GM21576 (cell line): ENCODE measurements around the gene MYO3B.
A peak's percentile ranks its signal among the peaks of the same experiment; 100 is the strongest.
"Not testable (repeated sequence)": the region's sequence is repeated elsewhere in the genome, so short reads cannot be mapped to it uniquely, and the experiment has no call there.

Source experiments
- ATAC-seq: cut with Tn5 transposase; IDR thresholded peaks from one replicate; pipeline ENCODE4 v1.9.1; 2021; ENCODE audit warnings: mild to moderate bottlenecking, moderate library complexity; ENCODE audit not compliant: unreplicated experiment

Gene MYO3B

GRCh38 chr2:170408461-170409163, 230.7 kb downstream of the MYO3B start:
- no peak for ATAC-seq

GRCh38 chr2:170409164-170409535, 231.2 kb downstream of the MYO3B start:
- no peak for ATAC-seq

GRCh38 chr2:170411660-170412059, 233.7 kb downstream of the MYO3B start:
- ATAC-seq: no peak

DNA sequence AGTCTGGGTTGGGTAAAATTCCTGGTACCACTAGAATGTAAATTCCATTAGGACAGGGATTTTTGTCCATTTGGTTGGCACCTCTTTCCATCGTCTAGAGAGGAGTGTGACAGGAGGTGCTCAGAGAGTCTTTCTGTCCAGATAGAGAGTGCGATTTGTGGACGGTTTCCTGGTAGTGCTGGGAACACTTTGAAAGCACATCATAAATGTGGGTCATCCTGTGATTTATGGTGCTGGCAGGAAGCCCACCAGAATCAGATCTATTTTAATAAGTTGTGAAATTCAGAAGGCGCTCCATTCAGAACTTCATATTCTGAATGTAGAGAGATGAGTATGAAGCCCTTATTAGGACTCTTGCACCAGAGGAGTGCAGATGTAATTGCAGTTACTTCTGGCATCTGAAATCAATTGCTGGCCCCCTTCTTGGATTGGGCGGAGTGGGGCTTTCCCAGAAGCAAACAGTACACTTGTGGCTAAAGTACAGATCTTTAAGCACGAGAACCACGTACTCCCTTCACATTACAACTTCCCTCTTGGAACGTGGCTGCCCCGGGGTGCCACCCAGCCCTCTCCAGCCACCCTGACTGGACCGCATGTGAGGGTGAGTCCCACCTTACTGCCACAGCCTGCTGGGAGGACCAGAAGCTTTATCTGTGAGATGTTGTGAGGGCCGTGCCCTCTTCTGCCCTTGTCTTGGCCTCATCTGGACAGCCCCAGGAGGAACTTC, 243.2 kb downstream of the MYO3B start:
- no peak for ATAC-seq

DNA sequence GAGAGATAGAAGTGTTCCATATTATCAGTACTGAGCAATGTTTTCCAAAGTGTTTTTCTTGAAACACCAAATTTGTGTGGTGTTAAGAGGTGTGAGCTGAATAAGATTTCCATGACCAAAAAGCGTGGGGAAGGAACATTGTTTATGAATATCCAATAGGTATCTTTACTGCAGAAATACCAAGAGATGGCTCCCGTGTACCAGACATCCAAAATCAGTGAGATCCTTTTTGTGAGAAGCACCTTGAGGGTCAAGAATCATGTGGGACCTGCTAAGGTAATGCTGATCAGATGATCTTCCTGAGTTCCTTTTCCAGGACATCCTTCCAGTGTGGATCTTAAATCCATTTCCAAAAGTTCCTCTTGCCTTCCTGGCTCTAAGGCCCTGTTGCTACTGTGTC, 246.0 kb downstream of the MYO3B start:
- no peak for ATAC-seq

DNA sequence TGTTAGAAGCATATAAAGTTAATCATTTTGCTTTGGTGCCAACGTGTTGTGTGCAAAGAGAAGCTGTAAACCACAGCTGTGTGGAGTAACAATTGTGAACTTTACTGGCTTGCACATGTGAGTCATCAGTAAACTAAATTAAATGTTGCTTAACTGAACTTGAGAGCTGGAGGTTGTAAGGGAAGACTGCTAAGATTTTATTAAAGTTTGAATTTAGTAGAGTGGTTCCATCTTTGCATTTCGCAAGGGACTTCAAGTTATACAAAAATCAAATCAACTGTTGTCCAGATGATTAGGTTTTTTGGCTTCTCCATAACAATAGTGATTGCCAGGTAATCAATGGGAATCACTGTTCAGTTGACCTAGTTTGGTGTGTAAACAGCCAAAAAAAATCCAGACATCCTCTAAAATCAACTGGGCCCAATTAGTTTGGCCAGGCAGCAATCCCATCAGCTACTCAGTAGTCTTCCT, 247.4 kb downstream of the MYO3B start:
- ATAC-seq: no peak

- ATAC-seq: no peak
These were observed 250.9 kb downstream of the MYO3B start for GRCh38 chr2:170428868-170429267.

- no peak for ATAC-seq
These were observed 254.9 kb downstream of the MYO3B start for GRCh38 chr2:170432823-170433222.

GRCh38 chr2:170433448-170433847, 255.5 kb downstream of the MYO3B start:
- ATAC-seq: no peak

DNA sequence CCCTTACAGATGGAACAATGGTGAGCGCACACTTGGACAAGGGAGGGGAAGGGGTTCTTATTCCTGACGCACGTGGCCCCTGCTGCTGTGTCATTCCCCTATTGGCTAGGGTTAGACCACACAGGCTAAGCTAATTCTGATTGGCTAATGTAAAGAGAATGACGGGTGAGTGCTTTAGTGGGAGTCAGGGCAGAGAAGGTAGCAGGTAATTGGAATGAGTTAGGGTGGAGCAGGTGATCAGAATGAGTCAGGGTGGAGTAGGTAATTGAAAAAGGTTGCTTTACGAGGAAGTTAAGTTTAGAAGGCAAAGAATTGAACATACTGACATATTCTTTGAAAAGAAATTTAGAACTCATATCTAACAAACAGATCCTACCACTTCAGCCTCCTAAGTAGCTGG, 256.4 kb downstream of the MYO3B start:
- ATAC-seq: not testable (repeated sequence)

- ATAC-seq: peak; percentile 53
These were observed 257.1 kb downstream of the MYO3B start for GRCh38 chr2:170434900-170435621.

DNA sequence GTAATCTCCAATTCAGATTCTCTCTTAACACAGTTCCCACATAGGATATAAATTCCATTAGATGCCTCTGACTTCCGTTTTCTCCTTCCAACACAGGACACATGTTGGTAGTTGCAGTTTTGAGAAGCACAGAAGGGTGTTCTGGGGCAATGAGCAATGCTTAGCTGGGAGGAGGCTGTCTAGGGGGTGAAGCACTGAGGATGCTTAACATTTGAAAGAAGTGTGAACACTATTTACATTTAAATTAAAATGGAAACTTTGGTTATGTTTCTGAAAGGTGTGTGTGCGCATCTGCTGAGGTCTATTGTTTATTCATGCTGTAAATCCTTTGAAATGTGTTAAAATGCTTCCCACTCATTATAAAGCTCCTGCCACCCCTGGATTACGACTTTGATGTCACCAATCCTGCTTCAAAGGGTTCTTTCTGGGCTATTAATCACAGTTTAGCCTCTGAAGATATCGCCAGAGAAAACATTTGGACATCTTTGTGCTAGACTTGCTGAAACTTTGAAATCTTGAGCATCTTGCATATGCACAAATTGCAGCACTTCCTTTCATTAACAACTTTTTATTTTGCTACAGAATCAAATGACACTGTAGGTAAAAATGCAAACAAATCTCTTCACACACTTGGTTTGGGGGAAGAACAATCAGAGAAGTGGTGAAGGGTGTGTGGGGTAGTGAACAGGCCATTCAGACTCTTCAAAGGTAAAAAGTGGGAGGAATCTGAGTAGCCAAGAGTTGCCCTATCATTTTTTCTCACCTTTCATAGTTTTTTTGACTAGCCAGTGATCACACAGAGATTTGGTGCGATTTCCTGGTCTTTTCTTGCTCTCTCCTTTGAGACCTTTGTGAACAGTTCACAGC, 258.4 kb downstream of the MYO3B start:
- ATAC-seq: no peak

DNA sequence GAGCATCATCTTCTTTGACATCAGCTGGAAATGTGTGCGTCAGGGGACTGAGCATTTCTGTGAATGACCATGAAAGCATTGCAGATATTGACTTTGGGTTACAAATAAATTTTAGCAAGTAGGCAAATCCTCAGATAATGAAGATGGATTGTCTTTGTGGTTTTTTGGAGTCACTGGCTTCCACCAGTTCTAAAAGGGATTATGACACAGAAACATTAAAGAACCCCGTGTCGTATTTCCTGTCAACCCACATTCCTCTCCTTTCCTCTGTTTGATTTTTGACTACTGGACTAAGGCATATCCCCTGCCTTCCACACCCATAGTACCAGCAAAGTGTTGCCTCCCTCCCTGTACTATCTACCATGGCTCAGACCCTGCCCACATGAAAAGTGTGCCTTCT, 268.1 kb downstream of the MYO3B start:
- ATAC-seq: no peak

DNA sequence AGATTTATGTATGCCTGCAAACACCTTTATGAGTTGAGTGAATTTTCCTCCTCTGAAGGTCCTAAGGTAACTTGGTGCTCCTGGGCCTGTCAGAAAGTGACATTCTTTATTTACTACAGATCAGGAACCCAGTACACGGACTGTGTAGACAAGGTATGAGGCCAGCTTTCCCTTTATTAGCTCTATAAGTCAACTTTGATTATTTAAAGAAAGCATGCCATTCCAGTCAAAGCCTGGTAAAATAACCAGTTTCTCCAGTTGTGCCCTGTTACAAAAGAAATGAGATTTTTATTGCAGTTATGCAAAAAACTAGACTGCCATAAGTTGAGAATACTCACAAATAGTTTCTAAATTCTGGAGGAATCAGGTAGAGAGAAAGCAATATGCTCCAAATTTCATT, 271.1 kb downstream of the MYO3B start:
- no peak for ATAC-seq

- ATAC-seq: no peak
These were observed 276.8 kb downstream of the MYO3B start for GRCh38 chr2:170454471-170455372.

DNA sequence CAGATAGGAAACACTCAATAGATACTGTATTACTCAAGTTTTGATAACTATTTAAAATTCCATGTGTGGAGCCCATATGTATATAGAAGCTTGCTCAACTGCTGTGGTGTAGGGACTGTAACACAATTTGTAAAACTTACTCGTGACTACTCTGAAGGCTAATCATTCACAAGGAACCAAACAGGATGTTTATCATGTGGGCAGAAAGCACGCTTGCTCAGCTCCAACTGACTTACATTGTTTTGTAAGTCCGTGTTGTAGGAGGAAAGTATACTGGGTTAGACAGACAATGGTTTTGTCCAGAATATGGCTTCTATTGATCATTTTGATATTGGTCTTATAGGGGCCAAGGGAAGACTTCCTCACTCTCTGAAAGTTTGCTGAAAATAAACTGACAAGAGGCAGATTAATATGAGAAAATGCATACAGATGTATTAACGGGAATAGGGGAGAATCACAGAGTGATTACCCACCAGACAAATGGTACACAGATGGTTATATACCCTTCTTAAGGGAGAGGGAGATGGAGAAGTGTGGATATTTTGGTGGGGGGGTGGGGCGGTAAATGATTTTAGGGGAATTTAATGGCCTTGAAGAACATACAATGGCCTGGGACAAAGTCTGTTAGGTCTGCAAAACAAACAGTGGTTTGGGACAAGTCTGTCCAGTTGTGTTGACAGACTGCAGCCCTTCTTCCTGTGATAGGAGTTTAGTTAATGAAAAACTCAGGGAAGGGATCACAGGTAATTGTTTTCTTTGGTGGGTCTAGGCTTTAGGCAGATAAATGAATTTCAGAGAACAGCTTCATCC, 277.9 kb downstream of the MYO3B start:
- no peak for ATAC-seq

DNA sequence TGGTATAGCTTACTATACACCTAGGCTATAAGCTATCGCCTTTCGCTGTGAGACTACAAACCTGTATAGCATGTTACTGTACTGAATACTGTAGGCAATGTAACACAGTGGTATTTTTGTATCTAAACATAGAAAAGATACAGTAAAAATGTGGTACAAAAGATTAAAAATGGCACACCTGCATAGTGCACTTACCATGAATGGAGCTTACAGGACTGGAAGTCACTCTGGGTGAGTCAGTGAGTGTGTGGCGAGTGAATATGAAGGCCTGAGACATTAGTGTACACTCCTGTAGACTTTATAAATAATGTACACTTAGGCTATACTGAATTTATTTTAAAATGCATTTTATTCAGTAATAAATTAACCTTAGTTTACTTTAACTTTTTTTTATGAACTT, 279.0 kb downstream of the MYO3B start:
- no peak for ATAC-seq

DNA sequence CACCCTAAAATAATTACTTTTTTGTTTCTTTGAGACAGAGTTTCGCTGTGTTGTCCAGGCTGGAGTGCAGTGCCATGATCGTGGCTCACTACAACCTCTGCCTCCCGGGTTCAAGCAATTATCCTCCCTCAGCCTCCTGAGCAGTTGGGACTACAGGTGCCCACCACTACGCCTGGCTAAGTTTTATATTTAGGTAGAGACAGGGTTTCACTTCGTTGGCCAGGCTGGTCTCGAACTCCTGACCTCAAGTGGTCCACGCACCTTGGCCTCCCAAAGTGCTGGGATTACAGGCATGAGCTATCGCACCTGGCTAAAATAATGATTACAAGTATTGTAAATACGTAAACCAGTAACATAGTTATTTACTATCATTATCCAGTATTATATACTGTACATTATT, 279.8 kb downstream of the MYO3B start:
- no peak for ATAC-seq

GRCh38 chr2:170461889-170462288, 283.9 kb downstream of the MYO3B start:
- ATAC-seq: no peak
